NK-92 (cell line): ENCODE measurements around the gene BMPR1A.

Experiments
- DNase-seq: peaks from one replicate; lab custom pipeline; 2025; ENCODE audit not compliant: unreplicated experiment; lab: John Stamatoyannopoulos, UW

The BMPR1A gene

GRCh38 chr10:86953747-86954680, 197.6 kb downstream of the BMPR1A start:
- DNase-seq = no peak

- no peak for DNase-seq
Measured at GRCh38 chr10:86954681-86955500, 198.5 kb downstream of the BMPR1A start.

DNA sequence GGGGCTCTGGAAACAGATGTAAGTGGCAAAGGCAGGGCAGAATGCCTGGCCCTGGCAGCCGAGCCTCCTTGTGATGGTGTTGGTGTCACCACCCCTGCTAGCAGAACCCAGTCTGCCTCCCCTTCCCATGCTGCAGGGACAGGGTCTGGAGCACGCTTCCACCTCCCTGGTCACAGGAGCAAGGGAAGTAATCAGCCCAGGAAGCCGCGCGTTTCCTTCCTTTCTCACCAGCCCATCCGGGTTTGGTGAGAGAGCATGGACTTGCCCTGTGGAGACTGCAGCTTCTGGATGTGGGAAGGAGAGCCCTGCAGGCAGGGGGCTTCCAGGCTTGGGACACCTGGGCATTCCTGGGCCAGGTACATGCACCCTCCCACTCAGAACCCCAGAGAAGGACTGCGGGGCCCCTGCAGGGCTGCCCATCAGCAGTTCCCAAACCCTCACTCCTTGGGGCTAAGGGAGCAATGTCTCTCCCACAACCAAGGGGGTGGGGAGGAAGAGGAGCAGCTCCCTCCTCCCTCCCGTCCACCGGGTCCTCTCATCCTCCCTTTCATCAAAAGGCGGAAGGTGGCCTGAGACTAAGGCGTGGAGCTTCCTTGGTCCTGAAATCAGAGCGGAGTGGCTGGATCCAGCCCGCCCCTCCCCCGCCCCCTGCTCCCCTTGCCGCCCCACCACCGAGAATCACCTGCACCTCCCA, 199.2 kb downstream of the BMPR1A start:
- no peak for DNase-seq

DNA sequence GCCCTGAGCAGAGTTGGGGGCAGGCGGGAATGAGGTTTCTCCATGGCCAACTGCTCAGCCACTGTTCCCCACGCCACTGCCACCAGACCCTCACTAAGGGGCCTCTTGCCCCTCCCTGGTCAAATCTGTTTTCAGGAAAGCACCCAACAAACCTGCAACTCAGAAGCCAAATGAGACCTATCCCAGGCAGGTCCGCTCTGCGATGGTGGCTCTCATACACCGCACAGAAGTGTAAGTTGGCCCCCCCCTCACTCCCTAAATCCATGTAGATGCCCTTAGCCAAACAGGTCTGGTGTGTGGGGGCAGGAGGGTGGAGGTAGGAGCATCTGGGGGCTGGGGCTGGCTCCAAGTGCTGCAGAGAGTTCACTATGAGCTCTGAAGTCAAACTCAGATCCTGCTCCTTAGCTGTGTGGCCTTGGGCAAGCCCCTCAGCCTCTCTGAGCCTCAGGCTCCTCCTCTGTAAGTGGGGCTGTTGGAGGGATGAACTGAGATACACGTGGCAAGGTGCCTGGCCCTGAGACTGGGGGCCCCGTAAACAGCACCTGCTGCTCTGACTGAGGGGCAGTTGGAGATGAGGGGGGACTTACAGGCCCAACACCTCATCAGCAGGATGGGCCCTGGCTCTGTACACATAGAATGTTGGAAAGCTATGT, 199.9 kb downstream of the BMPR1A start:
- no peak for DNase-seq

DNA sequence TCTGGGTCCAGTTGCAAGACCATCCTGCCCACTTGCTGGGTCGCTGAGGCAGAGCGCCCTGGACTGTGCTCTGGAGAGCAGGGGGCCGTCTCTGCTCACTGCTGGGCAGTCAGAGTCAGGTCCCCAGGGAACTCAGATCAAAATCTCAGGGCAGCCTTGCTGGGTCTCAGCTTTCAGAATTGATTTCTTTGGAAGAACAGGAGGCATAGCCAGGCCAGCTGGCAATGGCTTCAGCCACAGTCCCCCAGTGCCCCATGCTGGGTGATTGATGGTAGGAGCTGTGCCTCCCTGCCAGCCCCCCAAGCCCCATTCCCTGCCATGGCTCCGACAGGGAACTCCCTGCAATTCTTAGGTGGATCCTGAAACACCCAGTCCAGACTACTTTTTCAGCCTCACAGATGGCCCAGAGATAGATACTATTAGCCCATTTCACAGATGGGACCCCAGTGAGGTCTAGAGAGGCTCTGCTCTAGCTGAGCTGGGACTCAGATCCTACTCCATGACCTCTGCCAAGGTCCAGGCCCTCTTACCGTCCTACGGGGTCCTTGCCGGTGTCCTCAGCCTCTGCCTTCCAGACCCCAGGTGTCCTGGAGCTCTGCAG, 200.5 kb downstream of the BMPR1A start:
- DNase-seq = no peak

DNA sequence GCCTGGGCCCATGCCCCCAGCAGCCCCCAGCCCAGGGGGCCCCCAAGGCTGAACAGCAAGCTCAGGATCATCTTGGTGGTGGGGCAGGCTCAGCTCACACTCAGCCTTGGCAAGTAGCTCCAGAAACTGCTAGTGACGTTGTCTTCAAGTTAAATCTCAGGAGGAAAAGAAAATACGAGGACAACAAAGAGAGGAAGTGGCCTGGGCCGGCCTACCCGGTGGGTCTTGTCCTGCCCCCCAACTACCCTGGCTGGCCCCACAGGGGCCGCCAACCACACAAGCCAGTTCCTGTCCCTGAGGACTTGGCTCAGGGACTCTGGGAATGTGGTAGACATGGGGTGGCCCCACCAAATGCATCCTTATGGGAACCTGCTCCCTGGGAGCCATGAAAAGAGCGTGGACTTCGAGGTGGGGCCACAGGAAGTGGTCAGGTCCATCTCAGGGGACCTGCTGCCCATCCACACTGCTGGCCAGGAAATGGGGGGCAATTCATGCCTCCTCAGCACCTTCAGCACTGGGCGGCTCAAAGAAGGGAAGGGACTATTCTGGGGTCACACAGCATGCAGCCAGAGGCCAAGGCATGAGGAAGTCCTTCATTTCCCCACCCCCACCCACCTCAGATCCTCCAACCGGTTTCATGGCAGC, 201.2 kb downstream of the BMPR1A start, which contains the start of gene MMRN2:
MMRN2 (minus strand) TSS at position 145 of the 645 bp plus-strand sequence; CDS start at position 71, 74 bp downstream.
- no peak for DNase-seq

- no peak for DNase-seq
Measured at GRCh38 chr10:86958116-86958900, 201.9 kb downstream of the BMPR1A start, which contains the start of gene SNCG. Gene SNCG (plus strand): TSS chr10:86958599. CDS start chr10:86958698, 99 bp downstream.

DNA sequence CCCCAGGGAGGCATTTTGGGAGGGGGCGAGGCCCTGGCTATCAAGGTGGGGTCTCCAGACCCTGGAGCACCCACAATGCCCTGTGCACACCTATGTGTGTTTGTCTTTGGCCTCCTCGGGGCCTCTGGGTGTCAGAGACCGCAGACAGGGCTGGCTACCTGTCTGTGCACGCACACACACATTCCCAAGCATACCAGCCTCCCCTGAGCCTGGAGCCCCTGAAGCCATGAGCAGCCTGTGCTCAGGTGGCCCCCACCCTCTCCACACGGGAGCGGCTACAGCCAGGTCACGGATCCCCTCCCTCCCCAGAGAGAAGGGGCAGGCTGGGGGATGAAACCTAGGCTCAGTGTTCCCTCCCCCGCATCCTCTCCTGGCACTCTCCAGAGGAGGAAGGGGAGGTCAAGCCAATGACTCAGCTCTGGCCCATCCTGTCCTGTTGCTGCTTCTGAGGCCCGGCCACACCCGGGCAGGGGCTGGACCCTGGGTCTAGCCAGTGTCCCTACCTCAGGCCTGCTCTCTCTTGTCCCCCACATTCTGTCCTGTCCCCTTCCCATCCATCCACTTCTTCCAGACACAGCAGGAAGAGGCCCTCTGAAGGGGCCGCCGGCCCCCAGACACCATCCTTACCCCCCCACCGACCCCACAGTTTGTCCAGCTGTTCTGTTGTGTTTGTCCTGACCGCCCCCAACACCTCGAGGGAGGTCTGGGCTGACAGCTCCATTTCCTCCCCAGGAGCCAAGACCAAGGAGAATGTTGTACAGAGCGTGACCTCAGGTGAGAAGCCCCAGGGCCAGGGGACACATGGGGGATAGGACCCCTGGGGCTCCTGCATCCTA, 202.7 kb downstream of the BMPR1A start:
- no peak for DNase-seq

DNA sequence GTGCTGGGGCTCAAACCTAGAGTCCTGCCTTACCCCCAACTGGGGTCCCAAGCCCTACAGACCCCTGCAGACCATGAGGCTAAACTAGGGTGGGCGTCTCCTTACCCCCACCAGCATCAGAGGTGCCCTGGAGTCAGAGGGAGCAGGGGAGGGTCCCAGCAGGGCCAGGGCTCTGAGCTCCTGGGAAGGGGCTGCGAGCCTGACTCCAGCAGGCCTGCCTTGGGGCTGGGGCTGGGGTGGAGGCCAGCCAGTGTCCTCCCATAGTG, 203.3 kb downstream of the BMPR1A start:
- no peak for DNase-seq

DNA sequence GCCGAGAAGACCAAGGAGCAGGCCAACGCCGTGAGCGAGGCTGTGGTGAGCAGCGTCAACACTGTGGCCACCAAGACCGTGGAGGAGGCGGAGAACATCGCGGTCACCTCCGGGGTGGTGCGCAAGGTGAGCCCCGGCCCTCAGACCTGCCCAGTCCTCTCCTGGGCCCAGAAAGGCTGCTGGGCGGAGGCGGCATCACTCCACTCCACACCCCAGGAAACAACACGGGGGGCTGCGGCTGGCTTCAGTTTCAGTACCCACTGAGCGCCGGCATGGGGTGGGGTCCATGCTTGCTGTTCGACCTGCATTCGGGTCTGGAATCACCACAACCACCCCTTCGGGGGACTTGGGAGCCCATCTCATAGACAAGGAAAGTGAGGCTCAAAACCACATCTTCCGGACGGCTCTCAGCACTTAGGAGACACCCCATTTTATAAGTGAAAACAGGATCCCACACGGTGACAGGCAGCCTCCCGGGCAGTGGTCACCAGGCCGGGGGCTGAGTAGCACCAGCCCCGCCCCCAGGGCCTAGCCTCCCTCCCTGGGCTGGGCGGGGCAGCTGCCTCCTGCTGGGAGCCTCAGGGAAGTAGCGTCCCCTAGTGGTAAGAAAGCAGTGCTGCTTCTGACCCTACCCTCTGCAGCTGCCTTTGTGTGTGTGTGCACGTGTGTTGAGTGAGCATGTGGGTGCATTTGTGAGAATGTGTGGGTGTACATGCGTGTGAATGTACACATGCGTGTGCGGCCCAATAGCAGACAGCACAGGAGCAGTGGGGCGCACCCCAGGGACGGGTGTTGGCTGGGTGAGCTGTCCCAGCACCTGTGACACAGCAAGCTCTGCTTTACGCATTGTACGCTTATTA, 203.8 kb downstream of the BMPR1A start:
- DNase-seq = no peak

- DNase-seq = no peak
Measured at GRCh38 chr10:86960863-86961434, 204.5 kb downstream of the BMPR1A start.

DNA sequence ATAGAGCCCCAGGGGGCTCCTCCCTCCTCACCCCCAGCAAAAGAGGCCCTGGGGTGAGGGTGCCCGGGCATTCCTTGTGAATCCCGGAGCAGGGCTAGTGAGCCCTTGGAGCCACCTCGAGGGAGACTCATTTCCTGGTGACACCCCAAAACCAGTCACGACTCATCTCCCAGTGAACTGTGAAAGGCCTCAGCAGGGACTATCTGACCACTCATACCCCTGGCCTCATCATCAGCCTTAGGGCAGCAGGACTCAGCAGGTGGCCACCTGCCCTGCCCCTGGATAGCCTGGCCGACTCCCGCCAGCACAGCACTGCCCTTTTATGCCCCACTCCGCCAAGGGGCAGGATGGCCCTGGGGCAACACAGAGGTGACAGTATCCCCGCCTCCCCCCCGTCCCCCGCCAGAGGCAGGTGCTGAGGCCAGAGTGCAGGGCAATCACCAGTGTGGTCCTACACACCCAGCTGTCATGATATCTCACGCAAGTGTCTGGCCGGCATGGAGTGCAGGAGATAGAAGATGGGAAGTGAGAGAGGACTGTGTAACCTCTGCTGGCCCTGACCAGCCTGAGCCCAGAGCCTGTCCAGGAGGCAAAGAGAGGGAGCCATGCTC, 205.2 kb downstream of the BMPR1A start:
- no peak for DNase-seq

GRCh38 chr10:86962136-86962980, 205.9 kb downstream of the BMPR1A start:
- no peak for DNase-seq

GRCh38 chr10:86962981-86963310, 206.5 kb downstream of the BMPR1A start:
- DNase-seq = no peak

DNA sequence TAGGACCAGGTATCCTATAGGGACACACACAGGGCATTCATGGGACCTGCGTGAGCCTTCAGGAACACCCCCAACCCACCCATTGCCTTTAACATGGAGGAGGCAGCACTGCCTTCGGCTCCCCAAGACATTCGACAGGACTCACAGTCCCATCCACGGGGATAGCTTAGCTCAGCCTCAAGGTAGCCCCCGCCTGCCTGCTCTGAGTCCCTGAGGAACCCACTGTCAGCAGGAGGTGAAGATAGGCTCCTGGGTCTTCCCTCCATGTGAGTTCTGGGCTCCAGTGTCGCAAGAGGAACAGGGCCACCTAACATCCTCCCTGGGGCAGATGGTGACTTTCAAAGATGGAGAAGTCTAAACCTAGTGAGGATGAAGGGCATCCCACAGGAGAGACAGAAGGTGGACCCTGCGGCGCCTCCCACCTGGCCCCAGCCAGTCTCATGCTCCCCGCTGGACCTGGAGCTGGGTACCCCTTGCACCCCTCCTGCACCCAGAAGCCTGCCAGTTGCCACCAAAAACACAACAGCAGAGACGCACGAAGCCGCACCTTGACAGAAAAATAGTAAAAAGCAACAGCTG, 207.0 kb downstream of the BMPR1A start:
- DNase-seq = no peak
